ENCODE measurements around the gene GATD1. TPM values are rescaled to one million over a fixed set of nuclear protein-coding genes. Genes with fewer than 3 reads are reported as not detected.

GATD1 gene
- total RNA-seq, 4 donors from 2014 or later = 3.5 to 10.6 (median 9.4) TPM

DNA sequence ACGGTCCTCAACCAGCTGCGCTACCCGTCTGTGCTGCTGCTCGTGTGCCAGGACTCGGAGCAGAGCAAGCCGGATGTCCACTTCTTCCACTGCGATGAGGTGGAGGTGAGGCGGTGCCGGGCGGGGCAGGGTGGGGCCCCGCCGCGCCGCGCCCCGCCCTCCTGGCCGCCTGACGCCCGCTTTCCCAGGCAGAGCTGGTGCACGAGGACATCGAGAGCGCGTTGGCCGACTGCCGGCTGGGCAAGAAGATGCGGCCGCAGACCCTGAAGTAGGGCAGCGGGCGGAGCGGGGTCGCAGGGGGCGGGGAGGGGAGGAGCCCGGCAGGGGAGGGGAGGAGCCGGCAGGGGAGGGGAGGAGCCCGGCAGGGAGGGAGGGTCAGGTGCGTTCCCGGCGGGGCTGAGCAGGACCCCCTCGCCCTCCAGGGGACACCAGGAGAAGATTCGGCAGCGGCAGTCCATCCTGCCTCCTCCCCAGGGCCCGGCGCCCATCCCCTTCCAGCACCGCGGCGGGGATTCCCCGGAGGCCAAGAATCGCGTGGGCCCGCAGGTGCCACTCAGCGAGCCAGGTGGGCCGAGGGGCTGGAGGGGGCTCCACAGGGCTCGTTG lies 56.5 kb downstream of the GATD1 start:
- Histone ChIP-seq H3K36me3 (no peaks in the 10 kb centered on the region), H3K9me3 (no peaks in the 10 kb centered on the region), H3K27me3 (peaks cover 48 to 65% (median 63%) of the 10 kb centered on the region in 3 donors), H3K4me3 (peak overlapping the region in 2 of 4 donors; percentile 14 to 51), H3K4me1 (peaks cover 4 to 15% of the 10 kb centered on the region in 2 donors), H3K27ac (no peak overlapping the region)
- DNase-seq = no peak
- ATAC-seq = peak in 1 of 2 donors; percentile 79
- intact Hi-C loops (cut with DNase I; ENCODE audit: low total_unique reads) = no loop called here
- no peak for TF ChIP-seq POLR2A (IDR thresholded peaks at IDR 0.05)
- in situ Hi-C loops (cut with MboI; ENCODE audit: low sequenced_read_pairs in 4 of 4) = loop anchor here in 3 of 4 donors (25.0 kb wide), 1 partner anchor 158 kb away; the partner anchor contains the start of genes LMNTD2 (in 3 of the 3) and RASSF7 (in 3 of the 3)

DNA sequence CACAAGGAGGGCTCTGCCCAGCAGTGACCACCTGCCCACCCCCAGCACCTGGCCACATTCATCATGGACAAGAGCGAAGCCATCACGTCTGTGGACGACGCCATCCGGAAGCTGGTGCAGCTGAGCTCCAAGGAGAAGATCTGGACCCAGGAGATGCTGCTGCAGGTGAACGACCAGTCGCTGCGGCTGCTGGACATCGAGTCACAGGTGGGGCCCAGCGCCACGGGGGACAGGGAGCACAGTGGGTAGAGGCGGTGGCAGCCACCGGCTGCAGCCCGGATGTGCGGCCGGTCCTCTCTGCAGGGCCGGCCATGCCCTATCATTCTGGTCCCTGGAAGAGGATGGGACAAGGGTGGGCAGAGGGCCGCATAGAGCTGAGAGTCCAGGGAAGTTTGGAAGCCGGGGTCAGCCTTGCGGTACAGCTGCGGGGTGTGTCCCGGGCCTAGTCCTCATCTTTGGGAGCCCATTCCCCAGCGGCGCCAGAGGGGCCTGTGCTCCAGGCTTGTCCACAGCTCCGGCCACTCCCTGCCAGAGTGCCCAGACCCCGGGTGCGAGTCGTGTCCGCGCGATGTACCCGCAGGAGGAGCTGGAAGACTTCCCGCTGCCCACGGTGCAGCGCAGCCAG lies 57.2 kb downstream of the GATD1 start:
- no peak for ATAC-seq
- in situ Hi-C loops (cut with MboI; ENCODE audit: low sequenced_read_pairs in 4 of 4) = loop anchor here in 3 of 4 donors (25.0 kb wide), 1 partner anchor 158 kb away; the partner anchor contains the start of genes LMNTD2 (in 3 of the 3) and RASSF7 (in 3 of the 3)
- H3K4me1 ChIP-seq = peaks cover 4 to 12% of the 10 kb centered on the region in 2 donors
- no peaks in the 10 kb centered on the region for H3K9me3 ChIP-seq
- no peak overlapping the region for H3K27ac ChIP-seq
- peak overlapping the region in 2 of 4 donors; percentile 14 to 51 for H3K4me3 ChIP-seq
- H3K27me3 ChIP-seq = peaks cover 42 to 59% (median 57%) of the 10 kb centered on the region in 3 donors
- intact Hi-C loops (cut with DNase I; ENCODE audit: low total_unique reads) = no loop called here
- TF ChIP-seq, protein P1, sequence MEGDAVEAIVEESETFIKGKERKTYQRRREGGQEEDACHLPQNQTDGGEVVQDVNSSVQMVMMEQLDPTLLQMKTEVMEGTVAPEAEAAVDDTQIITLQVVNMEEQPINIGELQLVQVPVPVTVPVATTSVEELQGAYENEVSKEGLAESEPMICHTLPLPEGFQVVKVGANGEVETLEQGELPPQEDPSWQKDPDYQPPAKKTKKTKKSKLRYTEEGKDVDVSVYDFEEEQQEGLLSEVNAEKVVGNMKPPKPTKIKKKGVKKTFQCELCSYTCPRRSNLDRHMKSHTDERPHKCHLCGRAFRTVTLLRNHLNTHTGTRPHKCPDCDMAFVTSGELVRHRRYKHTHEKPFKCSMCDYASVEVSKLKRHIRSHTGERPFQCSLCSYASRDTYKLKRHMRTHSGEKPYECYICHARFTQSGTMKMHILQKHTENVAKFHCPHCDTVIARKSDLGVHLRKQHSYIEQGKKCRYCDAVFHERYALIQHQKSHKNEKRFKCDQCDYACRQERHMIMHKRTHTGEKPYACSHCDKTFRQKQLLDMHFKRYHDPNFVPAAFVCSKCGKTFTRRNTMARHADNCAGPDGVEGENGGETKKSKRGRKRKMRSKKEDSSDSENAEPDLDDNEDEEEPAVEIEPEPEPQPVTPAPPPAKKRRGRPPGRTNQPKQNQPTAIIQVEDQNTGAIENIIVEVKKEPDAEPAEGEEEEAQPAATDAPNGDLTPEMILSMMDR (IDR thresholded peaks at IDR 0.05 in 4 of 5, conservative IDR thresholded peaks at IDR 0.05 in 1 of 5) = no peak
- TF ChIP-seq POLR2A (IDR thresholded peaks at IDR 0.05) = no peak
- DNase-seq = no peak
- H3K36me3 ChIP-seq = no peaks in the 10 kb centered on the region

DNA sequence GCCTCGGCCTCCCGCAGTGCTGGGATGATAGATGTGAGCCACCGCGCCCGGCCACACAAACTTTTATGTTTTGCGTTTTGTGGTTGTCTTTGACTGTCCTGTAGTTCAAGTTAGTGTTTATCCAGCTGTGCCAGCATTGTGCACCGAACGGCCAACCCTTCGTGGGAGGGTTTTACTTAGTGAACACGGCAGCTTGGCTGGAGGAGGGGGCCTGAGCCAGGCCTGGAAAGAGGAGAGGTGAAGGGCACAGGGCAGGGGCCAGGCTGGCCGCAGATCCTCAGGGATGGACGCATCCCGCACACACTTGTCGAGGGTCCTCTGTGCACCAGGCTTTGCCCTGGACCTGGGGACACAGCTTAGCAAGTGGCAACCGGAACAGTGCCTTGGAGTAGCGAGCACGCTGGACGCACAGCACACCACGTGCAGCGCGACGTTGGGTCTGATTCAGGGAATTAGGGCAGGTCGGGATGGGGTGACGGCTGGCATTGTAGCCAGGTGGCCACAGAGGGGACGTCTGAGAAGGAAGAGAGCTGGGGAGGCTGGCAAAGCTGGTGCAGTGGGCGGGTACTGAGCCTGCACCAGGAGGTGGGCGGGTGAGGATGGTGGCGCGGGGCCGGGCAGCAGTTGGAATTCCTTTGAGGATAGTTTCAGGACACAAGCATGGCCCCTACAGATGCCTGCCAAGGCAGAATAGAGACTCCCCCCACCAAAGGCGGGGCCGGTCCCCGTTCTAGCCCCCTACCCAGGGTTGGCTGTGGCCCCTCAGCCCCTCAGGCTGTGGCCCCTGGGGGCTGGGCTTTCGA lies 57.9 kb downstream of the GATD1 start:
- in situ Hi-C loops (cut with MboI; ENCODE audit: low sequenced_read_pairs in 4 of 4) = loop anchor here in 3 of 4 donors (25.0 kb wide), 1 partner anchor 157 kb away; the partner anchor contains the start of genes LMNTD2 (in 3 of the 3) and RASSF7 (in 3 of the 3)
- DNase-seq = no peak
- H3K27me3 ChIP-seq = peaks cover 37 to 52% (median 50%) of the 10 kb centered on the region in 3 donors

More for the DNA sequence above, 57.9 kb downstream of the GATD1 start:
- Histone ChIP-seq H3K4me1 (peaks cover 4 to 12% of the 10 kb centered on the region in 2 donors), H3K27ac (no peak overlapping the region), H3K4me3 (no peak overlapping the region), H3K36me3 (no peaks in the 10 kb centered on the region), H3K9me3 (no peaks in the 10 kb centered on the region)
- TF ChIP-seq, protein P1 (IDR thresholded peaks at IDR 0.05 in 4 of 5, conservative IDR thresholded peaks at IDR 0.05 in 1 of 5) = no peak
- TF ChIP-seq POLR2A (IDR thresholded peaks at IDR 0.05) = no peak
- intact Hi-C loops (cut with DNase I; ENCODE audit: low total_unique reads) = no loop called here
- ATAC-seq = no peak

Other genes starting within 250 kb of the GATD1 start
- gene HRAS, start 241.9 kb downstream of the GATD1 start, total RNA-seq = 10 to 100 TPM; 17.1 to 50.0 (median 37.6) TPM
- gene LRRC56, start 240.0 kb downstream of the GATD1 start, total RNA-seq = under 1 TPM in 2 of 4 donors, not detected in 2; 0.29 to 0.36 TPM
- gene LMNTD2, start 216.7 kb downstream of the GATD1 start, total RNA-seq = 1 to 10 TPM in 1 of 4 donors, under 1 TPM in 1, not detected in 2; 0.13 to 1.5 TPM
- gene RASSF7, start 216.5 kb downstream of the GATD1 start, total RNA-seq = 1 to 10 TPM in 1 of 4 donors, under 1 TPM in 3; 0.56 to 2.4 (median 0.70) TPM
- gene PHRF1, start 201.0 kb downstream of the GATD1 start, total RNA-seq = 10 to 100 TPM in 3 of 4 donors, 1 to 10 TPM in 1; 9.2 to 22.6 (median 20.8) TPM
- gene IRF7, start 161.5 kb downstream of the GATD1 start, total RNA-seq = 10 to 100 TPM; 15.5 to 37.1 (median 26.3) TPM
- gene CDHR5, start 152.5 kb downstream of the GATD1 start, total RNA-seq = 1 to 10 TPM in 1 of 4 donors, under 1 TPM in 1, not detected in 2; 0.95 to 1.8 TPM
- gene SCT, start 150.3 kb downstream of the GATD1 start, total RNA-seq = not detected
- not detected for gene DRD4, start 140.2 kb downstream of the GATD1 start, total RNA-seq
- gene DEAF1, start 82.3 kb downstream of the GATD1 start, total RNA-seq = 10 to 100 TPM; 14.8 to 42.4 (median 25.2) TPM
- gene TMEM80, start 81.7 kb downstream of the GATD1 start, total RNA-seq = 10 to 100 TPM in 3 of 4 donors, 1 to 10 TPM in 1; 3.2 to 22.3 (median 14.3) TPM
- 1 to 10 TPM in 3 of 4 donors, under 1 TPM in 1; 0.42 to 3.3 (median 1.8) TPM for gene EPS8L2, start 71.3 kb downstream of the GATD1 start, total RNA-seq
- 100 to 1,000 TPM in 3 of 4 donors, 10 to 100 TPM in 1; 98.6 to 167 (median 153) TPM for gene TALDO1, start 30.0 kb downstream of the GATD1 start, total RNA-seq
- gene CEND1, start 12.6 kb upstream of the GATD1 start, total RNA-seq = under 1 TPM in 1 of 4 donors, not detected in 3; 0.20 TPM
- gene SLC25A22, start 20.8 kb upstream of the GATD1 start, total RNA-seq = 1 to 10 TPM in 2 of 4 donors, under 1 TPM in 1, not detected in 1; 0.80 to 1.5 (median 1.0) TPM
- gene PIDD1, start 27.7 kb upstream of the GATD1 start, total RNA-seq = 10 to 100 TPM in 2 of 4 donors, 1 to 10 TPM in 2; 6.3 to 35.7 (median 10.2) TPM
- gene RPLP2, start 32.5 kb upstream of the GATD1 start, total RNA-seq = 100 to 1,000 TPM; 314 to 600 (median 440) TPM
- 10 to 100 TPM; 58.9 to 93.3 (median 91.7) TPM for gene PNPLA2, start 41.4 kb upstream of the GATD1 start, total RNA-seq
- 1 to 10 TPM; 3.3 to 4.5 (median 4.0) TPM for gene CRACR2B, start 50.4 kb upstream of the GATD1 start, total RNA-seq
- gene CD151, start 55.5 kb upstream of the GATD1 start, total RNA-seq = 100 to 1,000 TPM in 3 of 4 donors, 10 to 100 TPM in 1; 77.0 to 206 (median 169) TPM
- gene POLR2L, start 65.0 kb upstream of the GATD1 start, total RNA-seq = 10 to 100 TPM; 66.0 to 94.6 (median 81.2) TPM
- 10 to 100 TPM; 14.4 to 34.8 (median 21.5) TPM for gene TSPAN4, start 65.4 kb upstream of the GATD1 start, total RNA-seq
- gene CHID1, start 133.3 kb upstream of the GATD1 start, total RNA-seq = 10 to 100 TPM; 23.3 to 43.2 (median 33.1) TPM
- gene AP2A2, start 148.4 kb upstream of the GATD1 start, total RNA-seq = 10 to 100 TPM; 21.2 to 26.1 (median 25.7) TPM